Heart right ventricle (tissue), 16 donors: ENCODE results near the gene DCN. TPM values are rescaled to one million over a fixed set of nuclear protein-coding genes. Genes with fewer than 3 reads are reported as not detected.

Experiments
- ATAC-seq, 8 donors: fragments of 200-7000 bp; cut with Tn5 transposase; one replicate each; pipeline ENCODE4 v1.9.1; 2020; ENCODE audit warnings: mild to moderate bottlenecking in 8 of 8, moderate library complexity in 8 of 8, moderate number of reproducible peaks in 1 of 8
- DNase-seq, 2 donors: peaks; one replicate each; pipeline ENCODE4 v3.0.0-alpha.2; 2020
- H3K27ac ChIP-seq, 10 donors: fragments of 200-600 bp; sonication (generic) in 2 of 10; one replicate each; pipeline versions ENCODE4 v1.5.0 to v1.8.0; 2020 to 2022; ENCODE audit warnings: mild to moderate bottlenecking in 3 of 10
- H3K27me3 ChIP-seq, 7 donors: fragments of 200-600 bp; one replicate each; pipeline ENCODE4 v1.8.0; 2021 to 2022; ENCODE audit warnings: mild to moderate bottlenecking in 2 of 7
- H3K36me3 ChIP-seq, 9 donors: fragments of 200-600 bp; sonication (generic) in 1 of 9; one replicate each; pipeline versions ENCODE4 v1.5.0 to v1.8.0; 2020 to 2022; ENCODE audit warnings: mild to moderate bottlenecking in 2 of 9
- H3K4me1 ChIP-seq, 9 donors: fragments of 200-600 bp; sonication (generic) in 1 of 9; one replicate each; pipeline versions ENCODE4 v1.5.0 to v1.8.0; 2020 to 2022; ENCODE audit warnings: mild to moderate bottlenecking in 4 of 9
- H3K4me3 ChIP-seq, 10 donors: fragments of 200-600 bp; sonication (generic) in 2 of 10; one replicate each; pipeline versions ENCODE4 v1.5.0 to v1.8.0; 2020 to 2022; ENCODE audit warnings: mild to moderate bottlenecking in 7 of 10, moderate library complexity in 2 of 10
- H3K9me3 ChIP-seq, 11 donors: fragments of 200-600 bp in 10 of 11; sonication (generic) in 2 of 11; one replicate each; pipeline versions ENCODE4 v1.5.0 to v1.8.0; 2013 to 2022; ENCODE audit warnings: mild to moderate bottlenecking in 2 of 11, control low read depth in 1 of 11, moderate library complexity in 1 of 11
- CTCF ChIP-seq, 9 donors: fragments of 200-600 bp; sonication (generic) in 2 of 9; IDR thresholded peaks; one replicate each; pipeline versions ENCODE4 v1.5.0 to v1.8.0; 2021 to 2022; ENCODE audit warnings: antibody characterized with exemption in 9 of 9, mild to moderate bottlenecking in 5 of 9, moderate library complexity in 1 of 9
- WGBS, 2 donors: extraction: QIAGEN DNeasy Blood & Tissue Kit; methylation state at CpG; one replicate each; pipeline ENCODE4 v1.1.7; 2013; ENCODE audit warnings: inconsistent platforms in 1 of 2; 5-methylcytosine and 5-hydroxymethylcytosine counted together
- intact Hi-C, 10 donors: fragments of 100-400 bp; cut with DNase I; formaldehyde crosslinking; loops; one replicate each; pipeline versions ENCODE4 v1.11.1 to v1.14.2; 2022
- polyA plus RNA-seq, 2 donors: library from polyadenylated mRNA; stranded (reverse); fragments of 200-250 nt; gene quantifications; one replicate each; pipeline ENCODE4 v1.2.3, GENCODE V29; 2013
- total RNA-seq, 10 donors: library from RNA; stranded (reverse); fragmentation: NEBNext Ultra II Directional in 3 of 10; extraction: Animal tissue kit (Norgen Biotek cat#: 25700) in 3 of 10; gene quantifications; one replicate each; pipeline versions ENCODE4 v1.2.1 to v1.2.4, GENCODE V29; 2021 to 2023
- donor health status: Arrhythmogenic right ventricular cardiomyopathy.
- donor health status: ischemic (EF 13 %, LVEDD 7.1; RV severe dilation, severe dysfunction).
- donor health status: healthy with polysubstance abuse.
- donor health status: DM: no; HTN: yes; CAD: no.
- donor health status: DM: no; HTN: no; CAD: no.
- donor health status: ischemic (EF 25% LVEDD 6.9; RV normal size, moderate dysfunction).
- donor health status: ischemic (EF 25% LVEDD 5.7; RV mildly dilated, moderate dysfunction).
- donor health status: healthy.
- donor health status: DM: yes; HTN: yes; CAD: no.
- donor health status: Ischemic cardiomyopathy.
- donor health status: ischemic (EF 35%, LVEDD 5.7; RV mildly dilated, moderate dysfunction).
- donor health status: nonischemic (EF 11% LVEDD 7.7; RV severe dilation, severe dysfunction).
- donor health status: DM: yes; HTN: yes; CAD: no.
- donor health status: PGD.
- donor health status: ischemic (EF 29% LVEDD 5.4; RV normal size, mild dysfunction).
- donor health status: nonischemic (EF 23%, LVEDD 6.1; RV moderate dilation, normal function).

DCN gene
- total and polyA plus RNA-seq, 12 donors = 286 to 1,072 (median 557) TPM

GRCh38 chr12:91183551-91183950, 934 bp upstream of the DCN start:
- H3K9me3 ChIP-seq = no peaks in the 10 kb centered on the region
- H3K36me3 ChIP-seq = no peaks in the 10 kb centered on the region
- TF ChIP-seq CTCF (IDR thresholded peaks at IDR 0.05) = no peak
- no peaks in the 10 kb centered on the region for H3K27me3 ChIP-seq
- H3K27ac ChIP-seq = peak overlapping the region; percentile 21 to 84 (median 74)
- intact Hi-C loops = loop anchor here in 4 of 10 donors (5.0 to 10.0 kb wide), 3 partner anchors 71 to 141 kb away; no protein-coding TSS in a partner anchor
- H3K4me1 ChIP-seq = no peaks in the 10 kb centered on the region
- peak overlapping the region in 6 of 10 donors; percentile 34 to 52 (median 48) for H3K4me3 ChIP-seq
- DNase-seq = no peak
- 42 to 64% methylated on average over 2 of the region's 2 CpGs for WGBS, 2 donors
- peak in 3 of 8 donors; percentile 34 to 48 (median 38) for ATAC-seq

- H3K9me3 ChIP-seq = no peaks in the 10 kb centered on the region
- H3K4me3 ChIP-seq = peak overlapping the region in 9 of 10 donors; percentile 29 to 52 (median 45)
- 28 to 30% methylated on average over 4 of the region's 4 CpGs for WGBS, 2 donors
- no peaks in the 10 kb centered on the region for H3K4me1 ChIP-seq
- peak in 7 of 8 donors; percentile 63 to 77 (median 67) for ATAC-seq
- TF ChIP-seq CTCF (IDR thresholded peaks at IDR 0.05) = no peak
- H3K27me3 ChIP-seq = no peaks in the 10 kb centered on the region
- intact Hi-C loops = loop anchor here in 4 of 10 donors (5.0 to 10.0 kb wide), 3 partner anchors 74 to 144 kb away; no protein-coding TSS in a partner anchor
- H3K36me3 ChIP-seq = no peaks in the 10 kb centered on the region
- DNase-seq = peak in 1 of 2 donors; percentile 20
- peak overlapping the region; percentile 42 to 84 (median 76) for H3K27ac ChIP-seq
These were observed 1.8 kb downstream of the DCN start for GRCh38 chr12:91180582-91181395.

GRCh38 chr12:91179966-91180561, 2.6 kb downstream of the DCN start:
- H3K27ac ChIP-seq = peak overlapping the region; percentile 30 to 84 (median 76)
- no peaks in the 10 kb centered on the region for H3K4me1 ChIP-seq
- no peaks in the 10 kb centered on the region for H3K9me3 ChIP-seq
- H3K27me3 ChIP-seq = no peaks in the 10 kb centered on the region
- H3K36me3 ChIP-seq = peaks cover 0 to under 1% (median 0%) of the 10 kb centered on the region in 9 donors
- WGBS, 2 donors = 63 to 66% methylated on average over 5 of the region's 5 CpGs
- ATAC-seq = no peak
- H3K4me3 ChIP-seq = peak overlapping the region in 9 of 10 donors; percentile 29 to 52 (median 45)
- intact Hi-C loops = loop anchor here in 8 of 10 donors (2.0 to 10.0 kb wide), 7 partner anchors 75 to 205 kb away; no protein-coding TSS in a partner anchor
- no peak for DNase-seq
- TF ChIP-seq CTCF (IDR thresholded peaks at IDR 0.05) = no peak

- Histone ChIP-seq H3K27me3 (no peaks in the 10 kb centered on the region), H3K4me1 (no peaks in the 10 kb centered on the region), H3K9me3 (no peaks in the 10 kb centered on the region), H3K4me3 (peak overlapping the region in 9 of 10 donors; percentile 29 to 52 (median 45)), H3K36me3 (peaks cover 0 to 8% (median 0%) of the 10 kb centered on the region in 9 donors), H3K27ac (peak overlapping the region; percentile 30 to 84 (median 76))
- TF ChIP-seq CTCF (IDR thresholded peaks at IDR 0.05) = no peak
- WGBS, 2 donors = 60 to 71% methylated on average over 7 of the region's 7 CpGs
- intact Hi-C loops = loop anchor here in 6 of 10 donors (2.0 to 10.0 kb wide), 6 partner anchors 93 to 205 kb away; no protein-coding TSS in a partner anchor
- ATAC-seq = peak in 5 of 8 donors; percentile 41 to 70 (median 43)
- no peak for DNase-seq
These were observed 3.3 kb downstream of the DCN start for GRCh38 chr12:91179315-91179714.
